Stimulated activated CD4-positive, alpha-beta T cell treated with anti-CD3 and anti-CD28 coated beads, Interleukin-2, amount 100 ng/mL, for 24 hours (primary cell): Measurements from ENCODE around the gene RAD51.

Source experiments
- DNase-seq, 2 donors: peaks; one replicate each; pipeline ENCODE4 v3.0.0-alpha.2; 2020

Gene RAD51

DNA sequence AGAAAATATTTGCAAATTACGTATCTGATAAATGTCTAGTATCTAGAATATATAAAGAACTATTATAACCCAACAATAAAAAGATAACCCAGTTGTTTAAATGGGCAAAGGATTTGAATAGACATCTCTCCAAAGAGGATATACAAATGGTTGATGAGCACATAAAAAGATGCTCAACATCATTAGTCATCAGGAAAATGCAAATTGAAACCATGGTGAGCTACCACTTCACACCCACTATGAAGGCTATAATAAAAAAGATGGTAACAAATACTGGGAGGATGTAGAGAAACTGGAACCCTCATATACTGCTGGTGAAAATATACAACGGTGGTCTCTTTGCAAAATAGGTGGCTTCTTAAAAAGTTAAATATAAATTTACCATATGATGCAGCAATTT lies 28.0 kb downstream of the RAD51 start:
- DNase-seq: no peak

DNA sequence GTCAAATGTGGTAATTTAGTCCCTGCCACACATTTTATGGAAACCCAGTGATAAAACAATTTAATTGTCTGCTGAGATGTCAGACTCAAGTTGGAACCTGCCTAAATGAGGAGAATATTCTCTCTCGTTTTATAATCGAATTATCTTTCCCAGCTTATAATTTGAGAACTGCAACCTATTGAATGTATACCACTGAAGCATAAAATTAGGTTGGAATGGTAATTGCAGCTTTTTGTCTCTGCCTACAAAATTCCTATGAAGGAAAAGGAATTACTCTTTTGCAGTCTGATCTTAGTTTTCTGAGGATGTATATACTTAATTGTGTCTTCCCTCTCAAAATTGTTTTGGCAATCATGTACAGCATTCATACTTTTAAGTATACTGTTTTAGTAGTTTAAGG lies 28.9 kb downstream of the RAD51 start:
- DNase-seq: no peak

DNA sequence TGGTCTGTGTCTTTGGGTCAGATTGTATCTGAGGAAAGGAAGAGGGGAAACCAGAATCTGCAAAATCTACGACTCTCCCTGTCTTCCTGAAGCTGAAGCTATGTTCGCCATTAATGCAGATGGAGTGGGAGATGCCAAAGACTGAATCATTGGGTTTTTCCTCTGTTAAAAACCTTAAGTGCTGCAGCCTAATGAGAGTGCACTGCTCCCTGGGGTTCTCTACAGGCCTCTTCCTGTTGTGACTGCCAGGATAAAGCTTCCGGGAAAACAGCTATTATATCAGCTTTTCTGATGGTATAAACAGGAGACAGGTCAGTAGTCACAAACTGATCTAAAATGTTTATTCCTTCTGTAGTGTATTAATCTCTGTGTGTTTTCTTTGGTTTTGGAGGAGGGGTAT lies 36.1 kb downstream of the RAD51 start:
- DNase-seq: no peak

DNA sequence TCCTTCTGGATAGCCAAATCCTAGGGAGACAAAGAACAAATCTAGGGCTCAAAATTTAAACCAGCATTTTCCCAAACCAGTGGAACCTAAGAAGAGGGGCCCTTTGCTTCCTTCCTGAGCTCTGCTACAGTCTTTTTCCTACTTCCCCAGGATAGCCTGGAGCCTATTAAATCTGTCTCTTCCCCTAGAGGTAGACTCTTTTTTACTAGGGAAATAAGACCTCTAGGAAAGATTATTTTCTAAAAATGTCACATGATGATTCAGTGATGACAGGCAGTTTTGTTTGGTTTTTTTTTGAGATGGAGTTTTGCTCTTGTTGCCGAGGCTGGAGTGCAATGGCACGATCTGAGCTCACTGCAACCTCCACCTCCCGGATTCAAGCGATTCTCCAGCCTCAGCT lies 41.6 kb downstream of the RAD51 start:
- no peak for DNase-seq

DNA sequence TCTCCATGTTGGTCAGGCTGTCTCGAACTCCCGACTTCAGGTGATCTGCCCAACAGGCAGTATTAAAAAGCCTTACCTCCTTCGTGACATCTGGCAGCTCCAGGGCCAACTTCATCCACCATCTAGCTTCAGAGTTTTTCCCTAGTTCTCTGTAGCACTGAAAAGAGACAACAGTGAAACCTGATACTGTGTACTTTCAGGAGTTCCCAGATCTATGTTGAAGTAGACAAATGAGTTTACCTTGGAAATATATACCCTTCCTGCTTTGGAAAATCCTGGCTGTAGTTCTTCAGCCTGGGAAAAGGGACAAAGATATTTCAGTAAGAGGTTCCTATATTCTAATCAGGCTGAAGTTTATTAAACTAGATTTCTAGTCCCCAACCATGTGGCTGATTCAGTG lies 42.1 kb downstream of the RAD51 start:
- DNase-seq: no peak

DNA sequence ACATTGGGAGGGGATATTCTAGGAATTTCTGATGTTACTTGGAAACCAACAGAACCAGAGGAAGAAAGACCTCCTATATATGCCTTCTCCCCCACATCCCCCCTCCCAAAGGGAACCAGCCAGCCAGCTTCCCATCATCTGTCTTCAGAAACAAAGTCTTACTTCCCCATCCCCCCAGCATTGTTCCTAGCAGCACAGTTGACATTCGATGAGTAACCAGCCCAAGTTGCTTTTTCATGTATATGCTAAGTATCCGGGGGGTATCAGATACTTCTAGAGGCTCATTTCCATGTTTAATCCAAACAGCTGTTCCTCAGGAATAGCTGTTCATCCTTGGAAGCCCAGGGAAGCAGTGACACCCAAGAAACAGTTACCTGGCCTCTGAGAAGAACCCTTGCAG lies 44.1 kb downstream of the RAD51 start:
- DNase-seq: no peak

DNA sequence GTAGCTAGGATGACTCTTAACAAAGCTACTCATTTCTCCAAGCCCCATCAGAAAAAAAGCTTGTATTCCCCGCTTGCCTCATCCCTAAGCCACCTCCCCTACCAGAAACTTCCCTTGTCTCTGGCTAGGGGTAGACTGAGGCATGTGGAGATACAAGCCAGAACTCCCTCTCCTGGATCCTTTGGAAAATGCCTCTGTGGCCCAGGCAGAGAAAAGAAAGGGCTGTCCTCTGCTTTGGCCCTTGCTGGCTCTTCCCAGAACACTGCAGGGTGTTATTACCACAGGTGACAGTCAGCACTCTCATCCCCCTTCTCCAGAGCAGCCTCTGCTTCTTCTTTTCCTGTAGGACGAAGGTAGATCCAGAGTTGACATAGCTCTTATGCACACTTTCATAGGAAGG lies 44.9 kb downstream of the RAD51 start:
- DNase-seq: no peak

DNA sequence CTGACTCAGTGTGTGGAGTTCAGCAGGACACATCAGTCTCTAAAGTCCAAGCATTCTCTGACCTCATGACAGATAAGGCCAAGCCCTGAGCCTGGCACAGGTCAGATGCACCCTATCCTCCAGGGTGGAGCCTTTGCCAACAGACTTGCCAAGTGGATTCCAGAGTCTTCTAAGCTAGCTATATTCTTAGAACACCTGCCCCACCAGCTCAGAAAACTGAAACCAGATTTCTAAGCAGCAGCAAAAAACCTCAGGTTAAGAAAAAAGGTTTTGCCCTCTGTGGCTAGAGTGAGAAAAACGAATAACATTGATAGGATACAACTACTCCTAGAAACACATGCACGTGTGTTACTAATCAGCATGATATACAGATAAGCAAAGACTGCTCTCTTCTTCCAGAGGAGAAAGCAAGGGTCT lies 48.5 kb downstream of the RAD51 start:
- DNase-seq: no peak

DNA sequence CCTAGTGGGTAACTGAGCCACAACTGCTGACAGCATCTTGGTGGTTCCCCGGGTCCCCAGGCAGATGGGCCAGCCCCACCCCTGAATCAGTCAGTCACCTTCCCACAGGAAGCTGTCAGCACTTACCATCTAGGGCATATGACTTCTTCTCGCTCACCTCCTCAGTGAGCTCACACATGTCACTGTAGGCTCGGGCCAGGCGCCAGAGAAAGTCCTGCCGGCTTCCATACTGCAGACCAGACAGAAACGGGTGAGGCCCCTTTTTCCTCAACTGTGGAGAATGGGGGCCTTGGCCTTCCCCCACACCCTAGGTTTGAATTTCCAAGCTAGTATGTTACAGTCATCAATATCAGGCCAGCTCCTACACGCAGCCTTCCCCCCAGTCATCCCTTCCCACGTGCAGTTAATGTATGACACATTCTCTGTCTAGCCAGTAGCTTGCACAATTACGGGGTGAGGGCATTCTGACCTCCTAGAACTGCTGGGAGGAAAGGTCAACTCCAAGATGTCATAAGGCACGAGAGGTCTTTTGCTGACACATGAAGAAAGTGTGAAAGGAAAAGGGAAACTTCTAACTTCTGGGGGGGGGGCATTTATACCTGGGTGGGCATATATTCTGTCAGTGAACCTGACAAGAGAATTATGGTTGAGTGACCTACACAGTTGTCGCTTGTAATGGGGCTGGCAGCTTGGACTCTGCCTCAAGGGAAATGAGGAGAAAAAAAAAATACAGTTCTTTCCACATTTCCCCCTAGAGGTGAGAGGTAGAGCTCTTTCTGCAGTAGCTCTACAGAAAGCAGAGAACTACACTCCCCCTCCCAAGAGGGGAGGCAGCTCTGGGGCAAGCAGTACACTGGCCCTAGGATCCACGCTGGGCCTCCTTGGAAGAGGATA lies 49.2 kb downstream of the RAD51 start:
- DNase-seq: peak; percentile 59 to 63

DNA sequence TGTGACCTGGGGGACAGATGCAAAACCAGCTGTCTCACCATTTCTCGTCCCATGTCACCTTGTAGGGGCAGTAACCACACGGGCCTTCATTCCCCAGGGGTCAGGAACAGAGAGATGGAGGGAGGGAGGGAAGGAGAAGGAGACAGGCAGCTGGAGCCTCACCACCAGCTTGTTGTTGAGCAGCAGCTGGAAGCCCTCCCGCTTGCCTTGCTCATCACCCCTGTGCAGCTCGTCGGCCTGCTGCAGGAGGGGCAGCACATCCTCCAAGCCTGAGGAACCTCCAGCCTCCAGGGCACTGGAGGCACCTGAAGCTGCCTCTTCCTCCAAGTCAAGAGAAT lies 49.8 kb downstream of the RAD51 start:
- no peak for DNase-seq

DNA sequence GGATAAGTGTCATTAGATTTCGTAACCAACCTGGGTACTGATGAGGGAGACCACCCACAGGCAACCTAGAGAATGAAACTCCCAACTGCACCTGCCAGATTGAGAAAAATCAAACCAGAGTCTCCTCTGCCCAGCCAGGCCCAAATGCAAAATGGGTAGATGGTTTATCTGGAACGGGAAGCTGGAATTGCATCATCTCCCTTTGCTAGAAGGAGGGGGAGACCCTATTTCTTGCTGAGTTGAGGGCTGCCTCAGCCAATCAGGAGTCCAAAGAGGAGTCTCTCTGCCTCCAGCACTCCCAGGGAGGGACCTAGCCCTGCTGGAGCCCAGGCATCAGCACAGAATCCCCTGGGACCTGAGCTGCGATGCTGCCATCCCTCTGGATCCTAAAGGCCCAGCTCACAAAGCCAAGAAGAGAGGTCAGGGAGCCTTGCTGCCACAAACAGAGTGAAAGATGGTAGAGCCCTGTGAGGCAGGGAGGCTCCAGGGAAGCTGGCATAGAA lies 52.0 kb downstream of the RAD51 start:
- DNase-seq: no peak

DNA sequence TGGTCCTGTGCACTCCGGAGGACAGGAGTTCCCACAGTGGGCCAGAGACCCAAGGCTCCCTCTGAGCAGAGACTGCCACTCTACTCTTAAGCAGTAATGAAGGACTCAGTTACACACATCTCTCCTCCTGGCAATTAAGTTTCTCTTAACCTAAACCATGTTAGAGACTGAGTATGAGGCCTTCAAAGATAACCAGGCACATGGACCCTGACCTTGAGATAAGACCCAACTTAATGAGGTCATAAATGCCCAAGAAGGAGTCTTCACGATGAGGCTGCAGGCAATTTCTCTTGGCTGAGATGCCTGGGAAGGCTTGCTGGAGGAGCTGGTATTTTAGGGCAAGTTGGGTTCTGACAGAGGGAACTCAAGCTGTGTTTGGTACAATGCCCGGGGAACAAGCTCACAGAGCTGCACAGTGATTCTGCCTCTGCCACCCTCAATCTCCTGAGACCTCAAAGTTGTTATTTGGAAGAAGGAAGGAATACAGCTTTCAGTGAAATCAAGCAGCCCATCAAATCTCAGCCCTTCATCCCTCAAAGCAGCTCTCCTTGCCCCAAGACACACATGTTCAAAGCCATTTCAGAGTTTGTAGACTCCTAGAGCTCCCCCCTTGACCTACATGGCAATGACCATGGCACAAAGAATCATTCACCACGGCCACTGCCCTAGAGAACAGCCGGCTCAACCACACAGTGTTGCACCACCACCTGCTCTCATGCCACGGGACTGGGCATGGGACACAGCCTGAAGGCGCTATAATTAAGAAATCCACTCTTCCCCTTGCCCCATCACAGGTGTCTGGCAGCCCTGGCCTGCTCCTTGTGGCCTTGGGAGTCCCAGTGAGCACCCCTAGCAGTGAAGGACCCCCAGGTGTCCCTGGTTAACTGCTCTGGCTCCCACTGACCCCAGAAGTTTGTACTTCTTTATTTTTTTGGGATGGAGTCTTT lies 53.0 kb downstream of the RAD51 start:
- no peak for DNase-seq

DNA sequence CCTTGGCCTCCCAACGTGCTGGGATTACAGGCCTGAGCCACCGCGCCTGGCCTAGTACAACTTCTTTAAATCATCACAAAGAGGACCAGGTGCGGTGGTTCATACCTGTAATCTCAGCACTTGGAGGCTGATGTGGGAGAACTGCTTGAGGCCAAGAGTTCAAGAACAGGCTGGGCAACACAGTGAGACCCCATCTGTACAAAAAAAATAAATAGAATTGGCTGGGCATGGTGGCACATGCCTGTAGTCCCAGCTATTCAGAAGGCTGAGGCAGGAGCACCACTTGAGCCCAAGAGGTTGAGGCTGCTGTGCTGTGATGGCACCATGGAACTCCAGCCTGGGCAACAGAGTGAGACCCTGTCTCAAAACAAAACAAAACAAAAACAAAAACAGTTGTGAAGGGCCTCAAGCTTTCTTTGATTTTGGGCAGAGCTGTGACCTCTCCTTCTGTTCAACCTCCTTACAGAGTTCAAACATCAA lies 54.2 kb downstream of the RAD51 start:
- DNase-seq: no peak

DNA sequence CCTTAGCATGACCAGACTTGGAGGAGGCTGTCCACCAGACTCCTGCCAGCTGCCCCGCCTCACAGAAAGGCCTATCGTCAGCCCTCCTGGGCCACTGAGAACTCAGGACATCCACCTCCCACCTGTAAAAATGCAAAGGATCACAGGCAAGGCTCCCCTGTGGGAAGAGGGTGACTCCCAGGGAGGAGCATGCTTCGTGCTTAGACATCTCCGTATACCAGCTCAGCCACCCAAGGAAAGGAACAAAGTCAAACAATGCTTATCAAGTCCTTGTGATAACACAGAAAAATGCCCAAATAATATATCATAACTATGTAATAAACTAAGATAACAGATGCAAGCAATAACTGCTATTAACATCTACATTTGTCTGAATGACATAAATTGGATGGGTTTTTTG lies 55.9 kb downstream of the RAD51 start:
- no peak for DNase-seq

DNA sequence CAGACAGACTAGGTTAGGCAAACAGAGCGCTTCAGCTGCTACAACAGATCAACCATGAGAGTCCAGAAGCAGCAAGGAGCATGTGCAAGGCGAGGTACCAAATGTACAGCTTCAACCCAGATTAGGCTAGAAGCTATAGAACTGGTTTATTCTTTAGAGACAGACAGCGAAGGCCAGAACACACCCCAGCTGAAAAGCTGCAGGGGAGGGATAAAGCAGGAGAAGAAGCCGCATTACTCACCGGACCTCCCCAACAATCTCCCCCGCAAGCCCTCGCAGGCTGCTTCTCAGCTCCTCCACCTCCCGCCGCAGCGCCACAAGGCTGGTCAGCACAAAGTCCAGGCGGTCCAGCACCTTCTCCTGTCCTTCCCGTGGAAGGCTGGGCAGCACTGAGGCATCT lies 56.8 kb downstream of the RAD51 start:
- DNase-seq: no peak

DNA sequence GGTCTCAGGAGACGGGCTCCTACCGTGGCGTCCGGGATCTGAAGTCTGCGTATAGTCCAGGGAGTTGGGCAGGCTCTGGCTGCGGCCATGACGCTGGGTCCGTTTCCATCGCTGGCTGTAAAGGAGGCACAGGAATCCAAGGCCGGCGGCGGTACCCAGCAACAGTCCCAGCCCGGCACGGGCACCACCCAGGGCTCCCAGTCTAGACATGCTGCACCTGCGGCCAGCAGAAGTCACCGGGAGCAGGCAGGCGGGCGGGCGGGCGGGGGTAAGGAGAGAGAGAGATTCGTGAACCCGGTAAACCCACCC lies 59.6 kb downstream of the RAD51 start:
- peak in 1 of 2 donors; percentile 20 for DNase-seq

DNA sequence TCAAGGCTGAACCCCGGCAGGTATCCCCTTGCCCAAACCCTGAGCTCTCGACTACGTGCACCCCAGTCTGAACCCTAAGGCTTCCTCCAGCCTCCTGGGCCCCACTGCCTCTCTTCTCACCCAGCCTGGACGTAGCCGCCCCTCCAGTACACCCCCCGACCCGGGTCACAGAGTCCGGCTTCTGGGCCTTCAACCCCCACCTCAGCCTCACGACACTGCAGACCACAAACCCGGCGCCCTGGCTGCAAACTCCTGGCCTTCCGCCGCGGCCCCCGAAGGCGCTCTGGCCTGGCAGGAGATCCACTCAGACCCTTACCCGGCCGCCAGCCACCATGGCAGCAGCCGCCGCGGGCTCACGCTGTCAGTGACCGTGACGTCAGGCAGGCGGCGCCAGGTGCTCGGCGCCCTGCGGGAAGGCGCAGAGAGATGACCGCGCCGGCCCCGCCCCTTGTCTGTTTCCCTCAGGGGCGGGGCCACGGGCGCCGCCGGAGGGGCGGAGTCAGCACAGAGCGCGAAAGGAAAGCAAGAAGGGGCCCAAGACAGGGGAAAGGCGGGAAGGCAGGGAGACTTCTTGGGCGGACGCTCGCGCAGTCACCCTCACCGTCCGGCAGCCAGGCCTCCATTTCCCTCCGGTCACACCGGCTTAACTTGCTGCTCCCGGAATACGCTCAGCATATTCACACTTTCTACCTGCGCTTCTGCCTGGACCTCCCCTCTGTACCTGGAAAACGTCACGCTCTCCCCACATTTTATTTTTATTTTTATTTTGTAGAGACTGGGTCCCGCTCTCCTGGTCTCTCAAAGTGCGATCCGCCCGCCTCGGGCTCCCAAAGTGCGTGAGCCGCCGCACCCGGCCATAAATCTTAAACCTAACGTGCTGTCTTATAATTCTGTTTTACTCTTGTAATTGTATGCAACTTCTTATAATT lies 60.2 kb downstream of the RAD51 start, which contains the start of gene RMDN3:
Gene RMDN3 (minus strand): TSS at position 372 of the 929 bp plus-strand sequence. CDS start 471 bp downstream, outside the sequence.
- peak; percentile 94 to 96 for DNase-seq

DNA sequence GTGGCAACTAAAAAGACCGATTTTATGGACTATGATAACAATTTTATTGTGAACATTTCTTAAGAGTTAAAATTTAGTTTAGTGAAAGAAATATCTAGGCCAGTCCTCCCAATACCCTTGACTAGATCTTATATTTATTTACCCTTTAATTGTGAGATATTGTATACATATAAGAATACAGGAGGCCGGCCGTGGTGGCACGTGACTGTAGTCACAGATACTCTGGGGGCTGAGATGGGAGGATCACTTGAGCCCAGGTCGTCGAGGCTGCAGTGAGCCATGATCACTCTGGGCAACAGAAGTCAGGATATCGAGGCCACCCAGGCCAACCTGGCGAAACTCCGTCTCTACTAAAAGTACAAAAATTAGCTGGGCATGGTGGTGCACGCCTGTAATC lies 60.8 kb downstream of the RAD51 start:
- DNase-seq: peak in 1 of 2 donors; percentile 20

DNA sequence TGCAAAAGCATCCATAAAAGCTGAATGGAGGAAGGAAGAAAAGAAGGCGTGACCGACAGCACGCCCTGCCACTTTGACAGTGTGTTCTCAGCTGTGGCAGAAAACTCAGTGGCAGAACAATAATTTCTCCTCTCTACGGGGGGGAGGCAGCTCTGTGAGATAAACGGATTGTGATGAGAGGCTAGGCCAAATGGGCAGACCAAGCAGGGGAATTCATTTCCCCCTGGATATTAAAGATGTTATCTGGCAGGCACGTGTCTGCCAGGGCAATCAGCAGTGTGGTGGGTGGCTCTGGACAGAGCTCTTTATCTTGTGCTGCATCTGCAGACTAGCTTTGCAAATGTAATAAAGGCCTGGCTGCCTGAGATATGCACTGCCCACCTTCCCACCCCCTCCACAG lies 62.0 kb downstream of the RAD51 start:
- DNase-seq: no peak

DNA sequence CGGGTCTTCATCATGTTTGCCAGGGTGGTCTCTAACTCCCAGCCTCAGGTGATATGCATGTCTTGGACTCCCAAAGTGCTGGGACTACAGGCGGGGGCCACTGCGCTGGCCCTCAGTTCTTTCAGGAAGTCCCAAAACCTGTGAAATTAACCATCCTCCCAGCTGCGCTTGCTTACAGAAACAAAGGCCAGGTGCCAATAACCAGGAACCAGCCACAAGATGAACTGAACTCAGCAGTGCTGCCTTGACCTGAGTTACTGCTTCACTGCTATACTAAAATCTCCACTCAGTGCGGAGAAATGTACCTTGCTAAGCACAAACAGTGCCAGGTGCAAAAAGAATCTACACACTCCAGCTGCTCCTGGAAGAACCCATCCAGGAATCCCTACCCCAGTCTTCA lies 65.0 kb downstream of the RAD51 start:
- DNase-seq: no peak

DNA sequence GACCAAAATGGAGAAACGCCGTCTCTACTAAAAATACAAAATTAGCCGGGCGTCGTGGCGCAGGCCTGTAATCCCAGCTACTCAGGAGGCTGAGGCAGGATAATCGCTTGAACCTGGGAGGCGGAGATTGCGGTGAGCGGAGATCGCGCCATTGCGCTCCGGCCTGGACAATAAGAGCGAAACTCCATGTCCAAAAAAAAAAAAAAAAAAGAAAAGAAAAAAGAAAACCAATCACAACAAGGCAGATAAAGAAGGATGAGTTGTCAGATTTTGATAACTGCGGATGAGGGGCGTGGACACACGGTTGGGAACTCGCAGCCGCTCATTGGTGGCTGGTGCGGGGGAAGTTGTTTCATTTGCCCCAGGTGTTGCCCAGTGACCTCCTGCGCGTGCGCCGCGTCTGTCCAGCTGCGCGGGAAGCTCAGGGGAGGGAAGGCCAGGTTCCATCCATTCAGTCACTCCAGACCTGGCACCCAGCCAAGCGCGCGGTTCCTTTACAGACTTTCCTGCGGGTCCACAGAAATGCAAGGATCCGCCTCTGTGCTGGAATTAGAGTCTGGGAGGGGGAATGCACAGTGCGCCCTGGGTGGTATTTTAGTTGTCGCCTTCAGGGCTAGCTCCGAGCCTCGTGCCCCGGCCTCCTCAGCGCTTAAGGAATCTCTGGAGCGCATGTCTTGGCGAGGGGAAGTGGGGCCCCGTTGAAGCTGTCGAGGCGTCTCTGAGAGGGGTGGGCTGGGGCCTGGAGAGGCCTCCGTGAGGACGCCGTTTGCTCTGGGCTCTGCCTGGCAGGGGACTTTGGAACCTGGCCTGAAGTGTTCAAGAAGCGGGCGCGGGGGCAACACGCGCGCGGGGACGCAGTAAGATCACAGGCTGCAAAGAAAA lies 68.2 kb downstream of the RAD51 start:
- peak; percentile 54 to 65 for DNase-seq
